Nephron (organoid): ENCODE data around the gene MBOAT1.

Source experiments
- H3K27ac Mint-ChIP-seq, 3 experiments: 2 replicates each; pipeline ENCODE4 v1.8.0; 2020; ENCODE audit warnings: mixed read lengths in 3 of 3, mild to moderate bottlenecking in 2 of 3, moderate library complexity in 1 of 3
- H3K27me3 Mint-ChIP-seq: 2 replicates; pipeline ENCODE4 v1.8.0; 2021; ENCODE audit warnings: low read depth, mild to moderate bottlenecking, moderate library complexity, mixed read lengths
- H3K36me3 Mint-ChIP-seq: 2 replicates; pipeline ENCODE4 v1.8.0; 2020; ENCODE audit warnings: low read depth, mixed read lengths
- H3K4me1 Mint-ChIP-seq: 2 replicates; pipeline ENCODE4 v1.8.0; 2020; ENCODE audit warnings: mixed read lengths
- H3K4me3 Mint-ChIP-seq, 3 experiments: 2 replicates each; pipeline ENCODE4 v1.8.0; 2020; ENCODE audit warnings: mild to moderate bottlenecking in 3 of 3, mixed read lengths in 3 of 3, moderate library complexity in 2 of 3
- H3K9me3 Mint-ChIP-seq: 2 replicates; pipeline ENCODE4 v1.8.0; 2020; ENCODE audit warnings: mixed read lengths
- CTCF ChIP-seq, 3 experiments: fragments of 200-600 bp; sonication (generic); IDR thresholded peaks; one replicate each; pipeline ENCODE4 v1.5.0; 2021; ENCODE audit warnings: antibody characterized with exemption in 3 of 3; ENCODE audit not compliant: unreplicated experiment in 3 of 3

Gene MBOAT1

GRCh38 chr6:20243288-20243687 is 31.0 kb upstream of the MBOAT1 start:
- H3K9me3 Mint-ChIP-seq, result peaks cover 2% of the 10 kb centered on the region
- H3K27me3 Mint-ChIP-seq, result peaks cover 3% of the 10 kb centered on the region
- no peaks in the 10 kb centered on the region for H3K36me3 Mint-ChIP-seq
- no peak overlapping the region for H3K4me3 Mint-ChIP-seq
- H3K4me1 Mint-ChIP-seq, result peaks cover 5% of the 10 kb centered on the region
- H3K27ac Mint-ChIP-seq, result peak overlapping the region in 2 of 3 experiments; percentile 25 to 26
- no peak for TF ChIP-seq CTCF (IDR thresholded peaks at IDR 0.05; ENCODE audit: unreplicated experiment in 3 of 3)

- Mint-ChIP-seq H3K36me3 (no peaks in the 10 kb centered on the region), H3K4me1 (peaks cover 5% of the 10 kb centered on the region), H3K27ac (peak overlapping the region in 2 of 3 experiments; percentile 25 to 26), H3K9me3 (peaks cover 2% of the 10 kb centered on the region), H3K27me3 (peaks cover 3% of the 10 kb centered on the region), H3K4me3 (no peak overlapping the region)
- TF ChIP-seq CTCF (IDR thresholded peaks at IDR 0.05; ENCODE audit: unreplicated experiment in 3 of 3), result no peak
Observed at GRCh38 chr6:20242397-20242796, 30.1 kb upstream of the MBOAT1 start.

- Mint-ChIP-seq H3K4me1 (peaks cover 5% of the 10 kb centered on the region), H3K36me3 (no peaks in the 10 kb centered on the region), H3K4me3 (no peak overlapping the region), H3K9me3 (no peaks in the 10 kb centered on the region), H3K27me3 (peaks cover 3% of the 10 kb centered on the region), H3K27ac (no peak overlapping the region)
- no peak for TF ChIP-seq CTCF (IDR thresholded peaks at IDR 0.05; ENCODE audit: unreplicated experiment in 3 of 3)
Observed at GRCh38 chr6:20241102-20241501, 28.8 kb upstream of the MBOAT1 start.

- peaks cover 7% of the 10 kb centered on the region for H3K27me3 Mint-ChIP-seq
- peak overlapping the region; percentile 43 to 51 (median 45) for H3K4me3 Mint-ChIP-seq
- no peaks in the 10 kb centered on the region for H3K36me3 Mint-ChIP-seq
- peaks cover 2% of the 10 kb centered on the region for H3K9me3 Mint-ChIP-seq
- no peak for TF ChIP-seq CTCF (IDR thresholded peaks at IDR 0.05; ENCODE audit: unreplicated experiment in 3 of 3)
- H3K27ac Mint-ChIP-seq, result peak overlapping the region in 1 of 3 experiments; percentile 55
- H3K4me1 Mint-ChIP-seq, result peaks cover 5% of the 10 kb centered on the region
Observed at GRCh38 chr6:20238688-20239587, 26.7 kb upstream of the MBOAT1 start.

GRCh38 chr6:20237677-20238460 is 25.6 kb upstream of the MBOAT1 start:
- Mint-ChIP-seq H3K4me1 (peaks cover 5% of the 10 kb centered on the region), H3K4me3 (no peak overlapping the region), H3K9me3 (peaks cover 2% of the 10 kb centered on the region), H3K27me3 (peaks cover 7% of the 10 kb centered on the region), H3K36me3 (no peaks in the 10 kb centered on the region), H3K27ac (no peak overlapping the region)
- no peak for TF ChIP-seq CTCF (IDR thresholded peaks at IDR 0.05; ENCODE audit: unreplicated experiment in 3 of 3)
